Bone marrow (tissue), 2 donors: Measurements from ENCODE around the gene NDE1.
"Not testable (repeated sequence)": the region's sequence is repeated elsewhere in the genome, so short reads cannot be mapped to it uniquely, and the experiment has no call there.

Source experiments
- DNase-seq, 2 donors: peaks; one replicate each; lab custom pipeline; 2025; lab: John Stamatoyannopoulos, UW

NDE1 gene

GRCh38 chr16:15650019-15650697 lies at the start of gene NDE1:
TSS of gene NDE1 (plus strand) at chr16:15650245. CDS start at chr16:15664779, 14,534 bp downstream.
- DNase-seq = peak; percentile 21 to 76

- no peak for DNase-seq
Measured at GRCh38 chr16:15601212-15601879, 48.7 kb upstream of the NDE1 start.

DNA sequence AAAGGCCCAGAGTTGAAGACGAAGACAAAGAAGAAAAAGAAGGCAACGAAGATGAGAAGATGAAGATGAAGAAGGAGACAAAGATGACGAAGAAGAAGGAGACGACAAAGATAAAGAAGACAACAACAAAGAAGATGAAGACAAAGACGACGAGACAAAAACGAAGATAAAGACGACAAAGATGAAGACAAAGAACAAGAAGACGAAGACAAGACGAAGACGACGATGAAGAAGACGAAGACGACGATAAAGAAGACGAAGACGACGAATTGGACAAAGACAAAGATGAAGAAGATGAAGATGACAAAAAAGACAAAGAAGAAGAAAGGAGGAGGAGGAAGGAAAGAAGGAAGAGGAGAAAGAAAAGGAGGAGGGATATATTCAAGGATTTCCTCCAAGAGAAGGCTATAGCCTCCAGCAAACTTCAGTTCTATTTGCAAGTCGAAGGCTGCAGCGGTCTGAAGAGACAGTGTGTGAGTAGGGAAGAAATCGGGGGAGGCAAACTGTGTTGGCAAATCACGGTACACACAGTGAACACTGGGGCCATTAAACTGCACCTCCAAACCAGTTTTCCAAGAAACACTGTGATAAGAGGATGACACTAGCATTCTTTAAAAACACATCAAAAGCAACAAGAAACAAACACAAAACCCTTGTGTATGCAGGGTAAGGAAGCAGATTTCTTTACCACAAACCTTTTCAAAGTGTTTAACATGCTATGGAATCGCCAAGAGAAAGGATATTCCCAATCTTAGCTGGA lies 47.6 kb upstream of the NDE1 start:
- DNase-seq = no peak

DNA sequence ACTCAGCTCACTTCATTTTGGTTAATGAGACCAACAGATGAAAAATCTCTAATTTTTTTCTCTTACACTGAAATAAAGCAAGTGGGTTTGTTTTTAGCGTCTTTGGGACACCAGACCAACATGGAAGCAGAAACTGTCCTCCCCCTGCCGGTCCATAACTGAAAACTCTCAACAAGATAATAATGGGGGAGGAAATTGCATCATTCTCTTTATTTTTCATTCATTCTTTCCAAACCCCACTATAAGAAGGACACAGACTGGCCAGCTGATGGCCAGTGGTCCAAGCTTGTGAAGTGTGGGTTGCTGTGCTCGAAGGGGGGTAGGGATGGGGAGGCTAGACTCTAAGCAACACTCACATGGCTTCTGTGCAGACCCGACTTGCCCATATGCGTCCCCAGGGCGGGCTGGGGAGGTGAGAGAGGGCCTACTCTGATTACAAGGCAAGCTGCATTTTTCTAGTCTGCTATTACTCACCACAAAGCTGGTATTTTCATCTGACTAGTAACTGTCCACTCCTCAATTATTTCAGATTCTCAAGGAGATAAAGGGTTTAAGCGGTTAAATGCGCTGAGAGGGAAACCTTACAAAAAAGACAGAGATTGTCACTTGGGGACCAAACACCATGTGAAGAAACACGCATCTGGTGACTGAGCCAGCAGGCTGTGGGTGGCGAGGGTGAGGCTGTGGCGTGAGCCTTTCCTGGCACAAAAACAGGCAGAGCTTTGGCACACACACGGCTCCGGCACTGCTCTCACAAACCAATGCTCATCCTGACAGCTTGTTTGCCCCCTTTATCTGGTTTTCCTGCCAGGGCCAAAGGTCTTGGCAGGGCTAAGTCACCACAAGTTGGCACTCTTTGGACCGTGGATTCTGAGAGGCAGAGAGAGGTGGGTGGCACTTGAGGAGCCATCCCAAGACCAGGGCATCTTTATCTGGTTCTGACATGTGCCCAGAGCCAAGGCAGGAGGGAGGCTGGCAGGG lies 45.3 kb upstream of the NDE1 start:
- DNase-seq = no peak

GRCh38 chr16:15605839-15606517 lies 44.1 kb upstream of the NDE1 start:
- DNase-seq = no peak

DNA sequence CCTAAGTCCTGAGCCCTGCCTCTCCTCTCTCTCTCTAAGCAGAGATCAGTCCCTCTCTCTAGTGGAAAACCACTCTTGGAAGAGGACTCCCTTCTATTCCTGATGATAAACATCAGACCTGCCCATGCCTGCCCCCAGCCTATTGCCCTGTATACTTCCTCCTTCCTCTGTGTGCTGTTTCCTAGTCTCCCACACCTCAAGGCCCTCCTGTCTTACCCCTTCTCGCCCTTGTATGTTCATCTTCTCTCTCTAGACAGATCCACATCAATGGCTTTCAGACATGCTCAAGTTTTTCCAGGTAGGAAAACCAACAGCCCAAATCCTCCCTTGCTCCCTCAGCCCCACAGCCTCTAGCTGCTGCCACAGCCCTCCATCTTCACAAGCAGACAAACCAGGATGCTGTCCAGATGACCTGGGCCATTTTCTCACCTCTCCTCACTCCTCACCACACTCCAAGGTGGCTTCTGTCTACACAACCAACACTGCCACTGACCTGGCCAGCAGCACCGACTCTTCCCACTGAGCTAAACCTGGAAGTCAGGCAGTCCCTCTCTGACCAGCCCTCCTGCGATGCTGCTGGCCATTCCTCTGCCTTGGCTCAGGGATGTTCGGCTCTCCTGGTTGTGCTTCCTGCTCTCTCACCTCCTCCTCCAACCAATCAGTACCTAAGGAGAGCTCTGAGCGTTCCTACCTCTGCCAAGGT lies 43.4 kb upstream of the NDE1 start:
- DNase-seq = no peak

DNA sequence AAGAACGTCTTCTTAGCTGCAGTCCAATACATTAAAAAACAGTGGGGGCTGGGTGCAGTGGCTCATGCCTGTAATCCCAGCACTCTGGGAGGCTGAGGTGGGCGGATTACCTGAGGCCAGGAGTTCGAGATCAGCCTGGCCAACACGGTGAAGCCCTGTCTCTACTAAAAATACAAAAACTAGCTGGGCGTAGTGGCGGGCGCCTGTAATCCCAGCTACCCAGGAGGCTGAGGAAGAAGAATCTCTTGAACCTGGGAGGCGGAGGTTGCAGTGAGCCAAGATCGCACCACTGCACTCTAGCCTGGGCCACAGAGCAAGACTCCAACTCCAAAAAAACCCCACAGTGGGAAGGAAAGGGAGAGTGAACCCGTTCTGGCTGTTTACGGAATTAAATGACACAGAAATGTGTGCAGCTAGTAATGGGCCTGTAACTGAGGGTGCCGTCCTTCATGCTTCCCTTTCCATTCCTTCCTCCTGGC lies 42.8 kb upstream of the NDE1 start:
- not testable (repeated sequence) for DNase-seq

GRCh38 chr16:15607700-15608396 lies 42.2 kb upstream of the NDE1 start:
- DNase-seq = peak in 1 of 2 donors; percentile 2

DNA sequence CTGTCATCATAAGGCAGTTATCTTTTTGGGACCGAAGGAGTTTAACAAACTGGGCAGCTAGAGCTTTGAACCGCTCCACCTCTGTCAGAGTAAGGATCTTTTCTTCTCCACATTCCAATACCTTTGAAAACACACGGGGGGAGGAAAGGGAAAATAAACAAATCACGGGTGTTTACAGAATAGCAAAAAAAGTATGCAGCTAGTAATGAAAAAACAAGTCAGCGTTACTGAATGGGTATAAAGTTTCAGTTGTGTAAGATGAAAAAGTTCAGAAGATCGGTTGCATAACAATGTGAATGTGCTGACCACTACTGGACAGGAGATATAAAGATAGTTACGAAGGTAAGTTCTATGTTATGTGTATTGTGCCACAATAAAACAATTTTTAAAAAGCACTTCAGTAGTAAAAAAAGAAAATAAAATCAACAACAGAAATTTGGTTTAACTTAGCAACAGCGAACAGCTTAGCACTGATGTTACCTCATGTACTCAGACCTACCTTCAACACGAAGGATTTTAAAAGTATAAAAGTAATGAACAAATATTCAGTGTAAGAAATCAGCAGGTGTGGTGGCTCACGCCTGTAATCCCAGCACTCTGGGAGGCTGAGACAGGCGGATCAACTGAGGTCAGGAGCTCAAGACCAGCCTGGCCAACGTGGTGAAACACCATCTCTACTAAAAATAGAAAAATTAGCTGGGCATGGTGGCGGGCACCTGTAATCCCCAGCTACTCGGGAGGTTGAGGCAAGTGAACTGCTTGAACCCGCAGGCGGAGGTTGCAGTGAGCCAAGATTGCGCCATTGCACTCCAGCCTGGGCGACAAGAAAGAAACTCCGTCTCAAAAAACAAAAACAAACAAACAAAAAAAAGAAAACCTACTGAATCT lies 41.4 kb upstream of the NDE1 start:
- DNase-seq = no peak

GRCh38 chr16:15609286-15609649 lies 40.8 kb upstream of the NDE1 start:
- DNase-seq = no peak

DNA sequence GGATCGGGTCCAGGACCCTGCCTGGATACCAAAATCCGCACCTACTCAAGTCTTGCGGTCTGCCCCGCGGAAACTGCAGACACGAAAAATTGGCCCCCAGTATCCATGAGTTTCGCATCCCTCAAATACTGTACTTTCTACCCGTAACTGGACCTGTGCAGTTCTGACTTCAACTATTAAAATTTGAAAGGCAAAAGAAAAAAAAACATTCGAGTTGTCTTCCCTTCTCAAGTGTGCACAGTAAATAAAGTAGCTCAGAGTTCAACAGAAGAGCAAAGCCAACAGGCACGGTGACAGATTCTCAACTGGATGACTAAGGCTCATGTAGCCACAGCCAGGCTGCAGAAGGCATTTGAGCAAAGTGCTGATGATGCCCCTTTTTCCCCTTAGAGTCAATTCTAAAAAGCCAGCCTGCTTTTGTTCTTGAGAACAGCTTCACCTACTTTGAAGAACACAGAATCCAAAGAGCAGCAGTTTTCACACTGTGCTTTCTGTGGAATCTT lies 39.6 kb upstream of the NDE1 start:
- no peak for DNase-seq

DNA sequence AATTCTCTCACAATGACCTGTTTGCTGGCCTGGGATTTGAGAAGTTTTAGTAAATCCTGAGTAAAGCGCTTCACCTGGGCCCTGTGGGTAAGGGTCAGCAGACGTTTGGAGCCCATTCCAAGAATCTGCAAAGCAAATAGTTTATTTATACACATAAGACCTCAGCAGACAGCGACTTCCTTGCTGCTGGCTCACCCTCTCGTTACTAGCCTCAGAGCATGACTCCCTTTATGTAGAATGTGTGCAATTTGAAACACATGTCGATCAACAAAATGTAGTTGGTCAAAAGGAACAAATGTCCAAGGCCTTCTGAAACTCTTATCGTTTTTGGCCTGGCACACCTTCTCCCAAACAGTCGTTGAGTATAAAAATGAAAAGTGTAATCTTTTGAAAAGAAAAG lies 38.4 kb upstream of the NDE1 start:
- no peak for DNase-seq

GRCh38 chr16:15613676-15614075 lies 36.4 kb upstream of the NDE1 start:
- DNase-seq = no peak

DNA sequence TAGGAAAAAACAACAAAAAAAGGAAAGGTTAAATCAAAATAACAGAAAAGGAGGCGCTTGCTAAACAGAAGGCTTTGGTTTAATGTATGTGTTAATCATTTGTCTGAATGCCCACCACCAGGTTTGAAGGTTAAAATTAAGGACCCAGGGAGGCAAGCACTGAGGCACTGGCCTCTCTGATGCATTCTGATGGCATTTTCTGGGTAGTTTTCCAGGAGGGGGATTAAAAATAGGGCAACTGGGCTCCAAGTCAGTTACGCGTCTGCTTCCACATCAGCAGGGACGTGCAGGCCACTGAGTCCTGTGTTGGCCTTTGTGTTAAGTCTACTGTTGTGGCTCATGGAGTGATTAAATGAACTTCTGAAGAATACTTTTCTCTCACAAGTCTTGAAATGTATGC lies 34.0 kb upstream of the NDE1 start:
- DNase-seq = no peak

DNA sequence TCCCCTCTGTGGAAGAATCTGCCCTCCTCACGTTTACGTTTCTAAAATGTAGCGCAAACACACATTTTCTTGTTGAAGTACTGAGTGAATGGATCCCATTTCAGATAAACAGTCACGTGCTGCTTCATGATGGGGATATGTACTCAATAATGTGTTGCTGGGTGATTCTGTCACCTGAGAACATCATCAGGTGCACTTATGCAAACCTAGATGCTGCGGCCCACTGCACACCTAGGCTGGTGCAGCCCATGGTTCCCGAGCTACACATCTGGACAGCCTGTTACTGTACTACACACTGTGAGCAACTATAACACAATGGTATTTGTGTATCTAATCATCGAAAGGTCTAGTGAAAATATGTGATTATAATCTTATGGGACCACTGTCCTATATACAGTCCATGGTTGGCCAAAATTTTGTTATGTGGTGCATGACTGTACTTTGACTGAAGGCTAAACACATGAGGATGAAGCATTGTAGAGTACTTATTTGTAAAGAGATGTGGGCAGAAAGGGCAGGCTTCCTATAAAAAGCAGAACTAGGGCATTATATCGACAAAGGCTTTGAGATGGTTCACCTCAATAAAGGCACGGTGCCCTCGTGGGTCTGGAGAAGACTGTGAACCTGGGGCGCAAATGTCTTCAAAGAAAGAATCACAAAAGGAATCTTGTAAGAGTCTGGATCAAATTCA lies 33.4 kb upstream of the NDE1 start:
- DNase-seq = no peak

- no peak for DNase-seq
Measured at GRCh38 chr16:15617901-15618300, 32.1 kb upstream of the NDE1 start.

- no peak for DNase-seq
Measured at GRCh38 chr16:15618392-15618791, 31.7 kb upstream of the NDE1 start.

- no peak for DNase-seq
Measured at GRCh38 chr16:15620611-15621195, 29.3 kb upstream of the NDE1 start.
